Activated CD8-positive, alpha-beta T cell treated with anti-CD3 and anti-CD28 coated beads for 36 hours (primary cell): ENCODE results near the gene SPATA25. TPM values are rescaled to one million over a fixed set of nuclear protein-coding genes. Genes with fewer than 3 reads are reported as not detected.

ENCODE experiments used
- ATAC-seq: fragments of 200-7000 bp; cut with Tn5 transposase; one replicate; pipeline ENCODE4 v1.10.0; 2021; ENCODE audit warnings: mild to moderate bottlenecking, moderate library complexity
- CTCF ChIA-PET: fragments of 350-600 bp; sonication (Branson Sonifier 250); formaldehyde crosslinking; loops from one replicate; lab custom pipeline; 2021; ENCODE audit warnings: antibody characterized with exemption; lab: Charles Lee
- POLR2A ChIA-PET: fragments of 350-600 bp; sonication (Branson Sonifier 250); formaldehyde crosslinking; loops from one replicate; lab custom pipeline; 2021; ENCODE audit warnings: antibody characterized with exemption; lab: Charles Lee
- DNase-seq: peaks from one replicate; pipeline ENCODE4 v3.0.0-alpha.2; 2020
- H3K27ac Mint-ChIP-seq: one replicate; pipeline ENCODE4 v1.8.0; 2021; ENCODE audit warnings: mild to moderate bottlenecking, mixed read lengths
- H3K27me3 Mint-ChIP-seq: one replicate; pipeline ENCODE4 v1.8.0; 2021; ENCODE audit warnings: mixed read lengths
- H3K36me3 Mint-ChIP-seq: one replicate; pipeline ENCODE4 v1.8.0; 2021; ENCODE audit warnings: low read depth, mixed read lengths
- H3K4me1 Mint-ChIP-seq: one replicate; pipeline ENCODE4 v1.8.0; 2021; ENCODE audit warnings: low read depth, mixed read lengths
- H3K4me3 Mint-ChIP-seq: one replicate; pipeline ENCODE4 v1.8.0; 2021; ENCODE audit warnings: mild to moderate bottlenecking, moderate library complexity, mixed read lengths
- H3K9me3 Mint-ChIP-seq: one replicate; pipeline ENCODE4 v1.8.0; 2021; ENCODE audit warnings: mixed read lengths
- CTCF ChIP-seq: fragments of 200-600 bp; IDR thresholded peaks from one replicate; pipeline ENCODE4 v1.8.0; 2022; ENCODE audit warnings: antibody characterized with exemption, mild to moderate bottlenecking
- intact Hi-C: fragments of 100-400 bp; cut with micrococcal nuclease; formaldehyde crosslinking; loops from one replicate; pipeline ENCODE4 v1.10.0; 2022
- total RNA-seq, 2 experiments: library from RNA; stranded (reverse); gene quantifications; one replicate each; pipeline ENCODE4 v1.2.3, GENCODE V29; 2021

SPATA25 gene
- total RNA-seq, 2 experiments from 2014 or later = 0.58 to 0.74 TPM

GRCh38 chr20:45890985-45891983, 3.9 kb upstream of the SPATA25 start, which contains the start of the genes CTSA and NEURL2:
Gene CTSA (plus strand): TSS chr20:45891335. CDS start chr20:45891569, 234 bp downstream.
Gene NEURL2 (minus strand): TSS chr20:45891208. CDS start chr20:45890991, 217 bp downstream.
- Mint-ChIP-seq H3K9me3 (no peaks in the 10 kb centered on the region), H3K27me3 (no peaks in the 10 kb centered on the region), H3K27ac (peak within 1 kb of the TSS; percentile 89), H3K36me3 (peaks cover 11% of the 10 kb centered on the region), H3K4me1 (peaks cover 33% of the 10 kb centered on the region), H3K4me3 (peak within 1 kb of the TSS; percentile 88)
- ATAC-seq (peak; percentile 70), DNase-seq (peak; percentile 95)
- ChIA-PET POLR2A (interaction anchor here (0.8 to 7.8 kb wide), 12 partner anchors 8 to 80 kb away, joined by 3 to 59 read pairs (median 10); partner anchors contain the start of genes ACOT8, PCIF1, SNX21 and UBE2C), CTCF (interaction anchor here (0.9 to 2.1 kb wide), 9 partner anchors 9 to 92 kb away, joined by 3 to 15 read pairs (median 3); no protein-coding TSS in a partner anchor)
- intact Hi-C loops = no loop called here
- TF ChIP-seq CTCF = no peak

- H3K27me3 Mint-ChIP-seq = no peaks in the 10 kb centered on the region
- TF ChIP-seq CTCF = peak; percentile 65
- peak overlapping the region; percentile 88 for H3K4me3 Mint-ChIP-seq
- ChIA-PET CTCF (interaction anchor here (0.8 to 2.1 kb wide), 9 partner anchors 9 to 91 kb away, joined by 3 to 15 read pairs (median 4); partner anchors contain the start of gene ZSWIM1), POLR2A (interaction anchor here (0.6 to 7.8 kb wide), 15 partner anchors 9 to 480 kb away, joined by 3 to 59 read pairs (median 5); partner anchors contain the start of genes ACOT8, PCIF1, SNX21 and UBE2C)
- intact Hi-C loops = no loop called here
- H3K36me3 Mint-ChIP-seq = peaks cover 9% of the 10 kb centered on the region
- DNase-seq = peak; percentile 78
- ATAC-seq = peak; percentile 54
- no peaks in the 10 kb centered on the region for H3K9me3 Mint-ChIP-seq
- peaks cover 36% of the 10 kb centered on the region for H3K4me1 Mint-ChIP-seq
- peak overlapping the region; percentile 89 for H3K27ac Mint-ChIP-seq
These were observed 2.9 kb upstream of the SPATA25 start for GRCh38 chr20:45890077-45890984.

GRCh38 chr20:45888681-45889080, 1.3 kb upstream of the SPATA25 start:
- TF ChIP-seq CTCF = no peak
- ChIA-PET CTCF (interaction anchor here (1.6 kb wide), 1 partner anchor 64 kb away, joined by 7 read pairs; no protein-coding TSS in a partner anchor), POLR2A (interaction anchor here (1.0 to 7.8 kb wide), 6 partner anchors 7 to 83 kb away, joined by 3 to 59 read pairs (median 21); partner anchors contain the start of genes ACOT8, PCIF1, ZNF335 and ZSWIM1)
- no peak for ATAC-seq
- peaks cover 42% of the 10 kb centered on the region for H3K4me1 Mint-ChIP-seq
- H3K36me3 Mint-ChIP-seq = peaks cover 12% of the 10 kb centered on the region
- no peak overlapping the region for H3K27ac Mint-ChIP-seq
- DNase-seq = no peak
- no peaks in the 10 kb centered on the region for H3K27me3 Mint-ChIP-seq
- intact Hi-C loops = no loop called here
- H3K4me3 Mint-ChIP-seq = no peak overlapping the region
- H3K9me3 Mint-ChIP-seq = no peaks in the 10 kb centered on the region

- POLR2A ChIA-PET = interaction anchor here (1.6 kb wide), 1 partner anchor 48 kb away, joined by 7 read pairs; the partner anchor contains the start of gene PCIF1
- CTCF ChIA-PET = interaction anchor here (3.4 kb wide), 1 partner anchor 83 kb away, joined by 11 read pairs; no protein-coding TSS in a partner anchor
- no peak for DNase-seq
These were observed 654 bp downstream of the SPATA25 start for GRCh38 chr20:45886590-45887345.

More at GRCh38 chr20:45886590-45887345, 654 bp downstream of the SPATA25 start:
- Mint-ChIP-seq H3K36me3 (peaks cover 22% of the 10 kb centered on the region), H3K9me3 (no peaks in the 10 kb centered on the region), H3K27me3 (no peaks in the 10 kb centered on the region), H3K27ac (no peak overlapping the region), H3K4me3 (no peak overlapping the region), H3K4me1 (peaks cover 44% of the 10 kb centered on the region)
- no peak for ATAC-seq
- no peak for TF ChIP-seq CTCF
- intact Hi-C loops = no loop called here
